Measurements from ENCODE around the gene OR6S1.
"Not testable (repeated sequence)": the region's sequence is repeated elsewhere in the genome, so short reads cannot be mapped to it uniquely, and the experiment has no call there.

OR6S1 gene

GRCh38 chr14:20620798-20621478, 20.6 kb downstream of the OR6S1 start:
- no peak for DNase-seq (ENCODE audit: low spot score in 2 of 2)
- no peaks in the 10 kb centered on the region for H3K9me3 Mint-ChIP-seq
- no peak for ATAC-seq (replicated peaks; ENCODE audit: extremely low read depth, poor library complexity, severe bottlenecking)
- H3K36me3 Mint-ChIP-seq (ENCODE audit: insufficient read depth) = peaks cover 18% of the 10 kb centered on the region
- H3K4me1 Mint-ChIP-seq = peaks cover 40% of the 10 kb centered on the region
- H3K27me3 Mint-ChIP-seq = no peaks in the 10 kb centered on the region
- H3K27ac Mint-ChIP-seq (ENCODE audit: low read depth) = no peak overlapping the region
- no peak overlapping the region for H3K4me3 Mint-ChIP-seq

GRCh38 chr14:20619688-20620087, 21.8 kb downstream of the OR6S1 start:
- H3K4me3 Mint-ChIP-seq; H3K9me3 Mint-ChIP-seq; H3K27ac Mint-ChIP-seq (ENCODE audit: low read depth); H3K36me3 Mint-ChIP-seq (ENCODE audit: insufficient read depth); DNase-seq (ENCODE audit: low spot score in 2 of 2); H3K27me3 Mint-ChIP-seq; ATAC-seq (replicated peaks; ENCODE audit: extremely low read depth, poor library complexity, severe bottlenecking): not testable (repeated sequence)
- peaks cover 28% of the 10 kb centered on the region for H3K4me1 Mint-ChIP-seq

- no peak overlapping the region for H3K27ac Mint-ChIP-seq (ENCODE audit: low read depth)
- no peak overlapping the region for H3K4me3 Mint-ChIP-seq
- no peaks in the 10 kb centered on the region for H3K27me3 Mint-ChIP-seq
- no peak for DNase-seq (ENCODE audit: low spot score in 2 of 2)
- H3K4me1 Mint-ChIP-seq = peaks cover 15% of the 10 kb centered on the region
- ATAC-seq (replicated peaks; ENCODE audit: extremely low read depth, poor library complexity, severe bottlenecking) = no peak
- H3K36me3 Mint-ChIP-seq (ENCODE audit: insufficient read depth) = no peaks in the 10 kb centered on the region
- no peaks in the 10 kb centered on the region for H3K9me3 Mint-ChIP-seq
Observed at GRCh38 chr14:20618271-20618749, 23.2 kb downstream of the OR6S1 start.

- DNase-seq (ENCODE audit: low spot score in 2 of 2) (no peak), ATAC-seq (replicated peaks; ENCODE audit: extremely low read depth, poor library complexity, severe bottlenecking) (no peak)
- H3K27me3 Mint-ChIP-seq = no peaks in the 10 kb centered on the region
- no peak overlapping the region for H3K4me3 Mint-ChIP-seq
- peaks cover 6% of the 10 kb centered on the region for H3K4me1 Mint-ChIP-seq
- H3K36me3 Mint-ChIP-seq (ENCODE audit: insufficient read depth) = no peaks in the 10 kb centered on the region
- H3K9me3 Mint-ChIP-seq = no peaks in the 10 kb centered on the region
- H3K27ac Mint-ChIP-seq (ENCODE audit: low read depth) = no peak overlapping the region
Observed at GRCh38 chr14:20617138-20618003, 24.1 kb downstream of the OR6S1 start.

- no peak overlapping the region for H3K27ac Mint-ChIP-seq (ENCODE audit: low read depth)
- H3K9me3 Mint-ChIP-seq = no peaks in the 10 kb centered on the region
- peaks cover 6% of the 10 kb centered on the region for H3K4me1 Mint-ChIP-seq
- no peak for DNase-seq (ENCODE audit: low spot score in 2 of 2)
- H3K4me3 Mint-ChIP-seq = no peak overlapping the region
- no peak for ATAC-seq (replicated peaks; ENCODE audit: extremely low read depth, poor library complexity, severe bottlenecking)
- no peaks in the 10 kb centered on the region for H3K27me3 Mint-ChIP-seq
- no peaks in the 10 kb centered on the region for H3K36me3 Mint-ChIP-seq (ENCODE audit: insufficient read depth)
Observed at GRCh38 chr14:20615996-20616395, 25.5 kb downstream of the OR6S1 start.

DNA sequence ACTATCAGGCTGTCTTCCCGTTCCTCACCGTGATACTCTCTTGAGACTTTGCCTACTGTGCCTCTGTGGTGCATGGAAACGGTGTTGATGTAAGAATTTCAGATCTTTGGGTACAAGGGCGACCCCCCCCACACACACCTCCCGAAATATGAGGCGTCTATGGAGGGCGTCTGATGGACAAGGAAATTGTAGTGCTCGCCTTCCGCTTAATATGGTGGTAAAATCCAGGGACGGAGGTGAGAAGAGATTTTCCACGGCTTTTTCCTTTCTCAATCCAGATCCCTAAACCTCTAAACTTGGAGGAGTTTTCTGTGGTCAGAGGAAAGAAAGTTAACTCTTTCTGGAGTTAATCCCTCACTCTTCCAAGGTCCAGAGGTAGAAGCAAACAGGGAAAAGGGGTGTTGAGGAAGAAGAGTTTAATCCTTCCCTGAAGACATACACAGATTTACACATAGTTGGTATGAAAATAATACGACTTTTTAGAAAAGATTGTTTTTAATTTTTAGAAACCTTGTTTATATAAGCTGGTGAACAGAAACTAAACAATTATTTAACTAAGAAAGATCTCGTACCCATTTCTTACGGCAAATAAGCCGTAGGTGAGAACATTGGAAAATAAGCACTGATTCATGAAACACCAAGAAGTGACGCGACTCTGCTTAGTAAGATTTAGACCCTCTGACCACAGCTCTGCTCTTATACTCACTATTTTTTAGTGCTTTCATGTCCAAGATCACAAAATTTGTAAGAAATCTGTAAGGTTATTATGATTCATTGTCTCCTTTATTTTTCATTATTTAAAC, 27.3 kb downstream of the OR6S1 start:
- no peak for DNase-seq (ENCODE audit: low spot score in 2 of 2)
- no peak overlapping the region for H3K27ac Mint-ChIP-seq (ENCODE audit: low read depth)
- peak; percentile 5 for ATAC-seq (replicated peaks; ENCODE audit: extremely low read depth, poor library complexity, severe bottlenecking)
- no peaks in the 10 kb centered on the region for H3K36me3 Mint-ChIP-seq (ENCODE audit: insufficient read depth)
- no peaks in the 10 kb centered on the region for H3K27me3 Mint-ChIP-seq
- no peaks in the 10 kb centered on the region for H3K9me3 Mint-ChIP-seq
- peaks cover 6% of the 10 kb centered on the region for H3K4me1 Mint-ChIP-seq
- no peak overlapping the region for H3K4me3 Mint-ChIP-seq

- Mint-ChIP-seq H3K4me1 (peaks cover 6% of the 10 kb centered on the region), H3K27me3 (no peaks in the 10 kb centered on the region), H3K4me3 (no peak overlapping the region), H3K36me3 (ENCODE audit: insufficient read depth) (peaks cover under 1% of the 10 kb centered on the region), H3K27ac (ENCODE audit: low read depth) (no peak overlapping the region), H3K9me3 (no peaks in the 10 kb centered on the region)
- ATAC-seq (replicated peaks; ENCODE audit: extremely low read depth, poor library complexity, severe bottlenecking) (peak; percentile 84), DNase-seq (ENCODE audit: low spot score in 2 of 2) (peak; percentile 72 to 84)
Observed at GRCh38 chr14:20613094-20614037, 28.1 kb downstream of the OR6S1 start.

- H3K27me3 Mint-ChIP-seq = no peaks in the 10 kb centered on the region
- no peak overlapping the region for H3K27ac Mint-ChIP-seq (ENCODE audit: low read depth)
- H3K4me1 Mint-ChIP-seq = no peaks in the 10 kb centered on the region
- H3K9me3 Mint-ChIP-seq = no peaks in the 10 kb centered on the region
- no peak overlapping the region for H3K4me3 Mint-ChIP-seq
- ATAC-seq (replicated peaks; ENCODE audit: extremely low read depth, poor library complexity, severe bottlenecking) = no peak
- peaks cover 4% of the 10 kb centered on the region for H3K36me3 Mint-ChIP-seq (ENCODE audit: insufficient read depth)
- DNase-seq (ENCODE audit: low spot score in 2 of 2) = no peak
Observed at GRCh38 chr14:20612403-20612802, 29.1 kb downstream of the OR6S1 start.

DNA sequence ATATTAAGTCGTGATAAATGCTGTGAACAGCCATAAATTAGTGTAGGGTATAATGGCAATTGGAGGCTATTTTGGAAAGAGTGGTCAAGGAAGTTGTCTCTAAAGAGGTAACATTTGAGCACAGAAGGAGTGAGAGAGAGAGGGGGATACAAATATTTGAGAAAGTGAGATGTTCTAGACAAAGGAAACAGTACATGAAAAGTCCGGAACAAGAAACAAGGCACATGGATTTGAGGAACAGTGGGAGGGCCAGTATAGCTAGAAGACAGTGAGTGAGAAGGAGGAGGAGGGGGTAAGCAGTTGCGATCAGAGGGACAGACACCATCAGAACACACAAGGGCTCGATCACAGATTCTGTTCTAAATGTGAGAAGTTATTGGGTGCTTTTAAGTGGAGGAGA, 30.2 kb downstream of the OR6S1 start:
- H3K36me3 Mint-ChIP-seq (ENCODE audit: insufficient read depth) = peaks cover 4% of the 10 kb centered on the region
- H3K4me1 Mint-ChIP-seq = no peaks in the 10 kb centered on the region
- no peak overlapping the region for H3K4me3 Mint-ChIP-seq
- H3K9me3 Mint-ChIP-seq = no peaks in the 10 kb centered on the region
- no peak for DNase-seq (ENCODE audit: low spot score in 2 of 2)
- no peak overlapping the region for H3K27ac Mint-ChIP-seq (ENCODE audit: low read depth)
- H3K27me3 Mint-ChIP-seq = no peaks in the 10 kb centered on the region
- no peak for ATAC-seq (replicated peaks; ENCODE audit: extremely low read depth, poor library complexity, severe bottlenecking)

DNA sequence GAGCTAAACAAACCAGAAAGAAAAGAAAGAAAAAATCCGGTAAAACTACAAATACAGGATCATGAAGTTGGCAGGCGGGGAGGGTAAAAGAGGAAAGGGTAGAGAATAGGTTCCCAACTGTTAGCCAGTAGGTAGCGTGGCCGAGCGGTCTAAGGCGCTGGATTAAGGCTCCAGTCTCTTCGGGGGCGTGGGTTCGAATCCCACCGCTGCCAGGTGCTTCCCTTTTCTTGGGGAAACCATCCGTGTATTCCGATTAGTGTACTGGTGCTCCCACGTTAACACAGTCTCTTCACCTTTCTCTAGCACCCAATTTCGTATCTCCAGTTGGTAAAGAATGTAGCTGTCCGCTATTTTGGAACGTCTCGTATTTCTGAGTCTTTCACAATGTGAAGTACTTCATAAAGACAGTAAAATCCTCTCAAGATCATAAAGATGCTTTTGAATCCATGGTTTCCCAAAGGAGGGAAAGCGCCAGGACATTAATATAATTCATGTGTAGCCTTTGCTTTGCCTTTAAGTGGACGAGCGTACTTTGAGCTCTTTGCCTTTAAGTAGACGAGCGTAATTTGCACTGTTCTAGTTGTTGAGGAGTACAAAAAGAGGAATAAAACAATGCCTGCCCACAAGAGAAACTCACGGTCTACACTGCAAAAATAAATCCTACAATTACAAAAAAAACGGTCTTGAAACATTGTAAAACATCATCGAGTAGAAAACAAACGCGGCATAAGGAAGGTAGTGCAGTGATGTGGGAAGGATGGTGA, 31.3 kb downstream of the OR6S1 start:
- Mint-ChIP-seq H3K36me3 (ENCODE audit: insufficient read depth) (peaks cover 4% of the 10 kb centered on the region), H3K4me3 (no peak overlapping the region), H3K4me1 (no peaks in the 10 kb centered on the region), H3K9me3 (no peaks in the 10 kb centered on the region), H3K27me3 (no peaks in the 10 kb centered on the region), H3K27ac (ENCODE audit: low read depth) (no peak overlapping the region)
- DNase-seq (ENCODE audit: low spot score in 2 of 2) = peak; percentile 57 to 63
- ATAC-seq (replicated peaks; ENCODE audit: extremely low read depth, poor library complexity, severe bottlenecking) = peak; percentile 11

DNA sequence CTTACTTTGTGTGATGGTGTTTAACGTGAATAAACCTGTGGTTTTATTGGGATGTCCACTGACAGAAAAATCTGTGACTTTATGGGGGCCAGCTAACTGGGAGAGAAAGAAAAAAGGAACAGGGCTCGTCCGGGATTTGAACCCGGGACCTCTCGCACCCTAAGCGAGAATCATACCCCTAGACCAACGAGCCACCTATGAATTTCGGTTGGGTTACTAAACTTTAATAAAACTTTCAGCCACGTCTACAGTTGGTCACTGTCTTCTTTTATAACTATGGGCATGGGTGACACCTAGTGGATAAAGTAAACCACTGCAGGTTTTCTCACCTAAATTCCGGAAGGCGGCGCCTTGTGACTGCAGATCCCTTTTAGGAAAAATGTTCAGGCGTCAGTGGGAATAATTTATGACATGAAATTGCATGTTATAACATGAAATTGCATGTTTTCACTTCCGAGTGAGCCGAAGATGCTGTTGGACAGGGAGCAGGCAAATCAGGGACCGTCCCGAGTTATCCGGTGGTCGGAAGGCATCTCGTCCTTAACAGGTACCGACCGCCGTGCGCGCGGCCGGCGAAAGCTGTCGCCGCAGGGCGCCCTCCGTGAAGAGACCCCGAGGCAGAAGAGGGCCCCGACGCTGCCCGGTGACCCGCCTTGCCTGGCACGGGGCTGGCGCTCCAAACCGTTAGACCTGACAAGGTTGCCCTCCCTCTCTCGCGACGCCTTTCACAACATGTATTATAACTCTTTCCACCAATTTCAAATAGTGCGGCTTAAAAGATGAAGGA, 32.1 kb downstream of the OR6S1 start:
- Mint-ChIP-seq H3K9me3 (no peaks in the 10 kb centered on the region), H3K27ac (ENCODE audit: low read depth) (no peak overlapping the region), H3K4me3 (no peak overlapping the region), H3K36me3 (ENCODE audit: insufficient read depth) (peaks cover 4% of the 10 kb centered on the region), H3K27me3 (no peaks in the 10 kb centered on the region), H3K4me1 (no peaks in the 10 kb centered on the region)
- ATAC-seq (replicated peaks; ENCODE audit: extremely low read depth, poor library complexity, severe bottlenecking) (peak; percentile 21), DNase-seq (ENCODE audit: low spot score in 2 of 2) (peak; percentile 55 to 66)

All from central memory CD8-positive, alpha-beta T cell (primary cell).